PC-9 (cell line): ENCODE data around the gene ADARB2.

Source experiments
- CTCF ChIP-seq: fragments of 200-600 bp; sonication (generic); conservative IDR thresholded peaks from 2 replicates; pipeline ENCODE4 v1.6.1; 2017; ENCODE audit warnings: mixed run types, antibody characterized with exemption, mild to moderate bottlenecking, moderate library complexity
- EZH2 ChIP-seq: fragments of 200-600 bp; sonication (generic); IDR thresholded peaks from 2 replicates; pipeline ENCODE4 v1.8.0; 2017; ENCODE audit warnings: antibody characterized with exemption, low read depth

- no peak for TF ChIP-seq CTCF
- no peak for TF ChIP-seq EZH2
Measured at GRCh38 chr10:1210667-1211066, 526.7 kb downstream of the ADARB2 start.
